PC-9 (cell line): ENCODE data around the gene PPP2R2B.

Experiments used
- CTCF ChIP-seq: fragments of 200-600 bp; sonication (generic); conservative IDR thresholded peaks from 2 replicates; pipeline ENCODE4 v1.6.1; 2017; ENCODE audit warnings: mixed run types, antibody characterized with exemption, mild to moderate bottlenecking, moderate library complexity
- EZH2 ChIP-seq: fragments of 200-600 bp; sonication (generic); IDR thresholded peaks from 2 replicates; pipeline ENCODE4 v1.8.0; 2017; ENCODE audit warnings: antibody characterized with exemption, low read depth

- TF ChIP-seq CTCF (no peak), EZH2 (no peak)
These were observed 221.9 kb downstream of the PPP2R2B start for GRCh38 chr5:146656703-146657102.
